Measurements from ENCODE around the gene SMG6. TPM values are rescaled to one million over a fixed set of nuclear protein-coding genes. Genes with fewer than 3 reads are reported as not detected.
A peak's percentile ranks its signal among the peaks of the same experiment; 100 is the strongest.

Gene SMG6
- total and polyA plus RNA-seq, 8 donors, result 17.0 to 102 (median 24.4) TPM

DNA sequence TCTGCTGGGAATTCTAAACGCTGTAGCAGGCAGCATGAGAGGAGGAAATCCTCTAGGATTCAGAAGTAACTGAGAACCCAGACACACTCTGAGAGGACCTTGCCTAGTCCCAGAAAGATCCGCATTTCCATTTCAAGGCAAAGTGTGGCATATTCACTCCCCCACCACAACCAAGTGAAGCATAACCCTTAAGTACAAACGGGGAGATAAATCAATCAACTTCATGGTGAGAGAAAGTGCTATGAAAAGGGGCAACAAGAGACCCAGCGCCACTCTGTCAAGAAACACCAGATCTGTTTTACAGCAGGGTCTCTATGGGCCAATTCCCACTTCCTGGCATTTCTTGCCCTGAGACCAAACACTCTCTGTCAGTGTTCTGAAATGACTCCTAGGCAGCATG lies 68.3 kb downstream of the SMG6 start:
- Histone ChIP-seq H3K9me3 (no peaks in the 10 kb centered on the region), H3K4me3 (no peak overlapping the region), H3K4me1 (peaks cover 26 to 76% (median 51%) of the 10 kb centered on the region in 4 donors), H3K27ac (peak overlapping the region in 4 of 5 donors; percentile 66 to 82 (median 78)), H3K27me3 (no peaks in the 10 kb centered on the region), H3K36me3 (peaks cover 6 to 42% (median 29%) of the 10 kb centered on the region in 4 donors)
- intact Hi-C loops (cut with DNase I; ENCODE audit: low total_unique reads), result no loop called here
- 80 to 87% (median 83%) methylated on average over 4 of the region's 4 CpGs for WGBS, 5 donors
- no peak for DNase-seq
- no peak for TF ChIP-seq EP300 (IDR thresholded peaks at IDR 0.05)
- TF ChIP-seq POLR2AphosphoS5 (IDR thresholded peaks at IDR 0.05), result no peak
- TF ChIP-seq, protein P1, sequence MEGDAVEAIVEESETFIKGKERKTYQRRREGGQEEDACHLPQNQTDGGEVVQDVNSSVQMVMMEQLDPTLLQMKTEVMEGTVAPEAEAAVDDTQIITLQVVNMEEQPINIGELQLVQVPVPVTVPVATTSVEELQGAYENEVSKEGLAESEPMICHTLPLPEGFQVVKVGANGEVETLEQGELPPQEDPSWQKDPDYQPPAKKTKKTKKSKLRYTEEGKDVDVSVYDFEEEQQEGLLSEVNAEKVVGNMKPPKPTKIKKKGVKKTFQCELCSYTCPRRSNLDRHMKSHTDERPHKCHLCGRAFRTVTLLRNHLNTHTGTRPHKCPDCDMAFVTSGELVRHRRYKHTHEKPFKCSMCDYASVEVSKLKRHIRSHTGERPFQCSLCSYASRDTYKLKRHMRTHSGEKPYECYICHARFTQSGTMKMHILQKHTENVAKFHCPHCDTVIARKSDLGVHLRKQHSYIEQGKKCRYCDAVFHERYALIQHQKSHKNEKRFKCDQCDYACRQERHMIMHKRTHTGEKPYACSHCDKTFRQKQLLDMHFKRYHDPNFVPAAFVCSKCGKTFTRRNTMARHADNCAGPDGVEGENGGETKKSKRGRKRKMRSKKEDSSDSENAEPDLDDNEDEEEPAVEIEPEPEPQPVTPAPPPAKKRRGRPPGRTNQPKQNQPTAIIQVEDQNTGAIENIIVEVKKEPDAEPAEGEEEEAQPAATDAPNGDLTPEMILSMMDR (IDR thresholded peaks at IDR 0.05), result no peak
- TF ChIP-seq POLR2A (IDR thresholded peaks at IDR 0.05), result no peak

GRCh38 chr17:2233441-2233947 lies 70.1 kb downstream of the SMG6 start:
- Histone ChIP-seq H3K4me1 (peaks cover 26 to 62% (median 46%) of the 10 kb centered on the region in 4 donors), H3K27ac (peak overlapping the region in 4 of 5 donors; percentile 65 to 82 (median 78)), H3K9me3 (no peaks in the 10 kb centered on the region), H3K4me3 (no peak overlapping the region), H3K27me3 (no peaks in the 10 kb centered on the region), H3K36me3 (peaks cover 6 to 49% (median 32%) of the 10 kb centered on the region in 4 donors)
- TF ChIP-seq EP300 (IDR thresholded peaks at IDR 0.05) (no peak), POLR2A (IDR thresholded peaks at IDR 0.05) (no peak), POLR2AphosphoS5 (IDR thresholded peaks at IDR 0.05) (peak in 1 of 3 donors; percentile 6)
- TF ChIP-seq, protein P1 (IDR thresholded peaks at IDR 0.05), result no peak
- DNase-seq, result no peak
- 64 to 81% (median 76%) methylated on average over 8 of the region's 8 CpGs for WGBS, 5 donors
- intact Hi-C loops (cut with DNase I; ENCODE audit: low total_unique reads), result no loop called here

- TF ChIP-seq POLR2A (IDR thresholded peaks at IDR 0.05) (no peak), EP300 (IDR thresholded peaks at IDR 0.05) (no peak), POLR2AphosphoS5 (IDR thresholded peaks at IDR 0.05) (peak in 1 of 3 donors; percentile 29)
- TF ChIP-seq, protein P1 (IDR thresholded peaks at IDR 0.05), result no peak
- peaks cover 18 to 49% (median 36%) of the 10 kb centered on the region in 4 donors for H3K4me1 ChIP-seq
- intact Hi-C loops (cut with DNase I; ENCODE audit: low total_unique reads), result no loop called here
- WGBS, 5 donors, result 41 to 58% (median 51%) methylated on average over 9 of the region's 9 CpGs
- H3K4me3 ChIP-seq, result no peak overlapping the region
- H3K27me3 ChIP-seq, result no peaks in the 10 kb centered on the region
- peak overlapping the region; percentile 11 to 82 (median 78) for H3K27ac ChIP-seq
- H3K9me3 ChIP-seq, result no peaks in the 10 kb centered on the region
- H3K36me3 ChIP-seq, result peaks cover 6 to 49% (median 29%) of the 10 kb centered on the region in 4 donors
- DNase-seq, result no peak
Observed at GRCh38 chr17:2232244-2232638, 71.3 kb downstream of the SMG6 start.

GRCh38 chr17:2230877-2231276 lies 72.7 kb downstream of the SMG6 start:
- H3K4me1 ChIP-seq, result peaks cover 13 to 36% (median 30%) of the 10 kb centered on the region in 4 donors
- 63 to 81% (median 69%) methylated on average over 6 of the region's 6 CpGs for WGBS, 5 donors
- peak overlapping the region in 4 of 5 donors; percentile 65 to 82 (median 78) for H3K27ac ChIP-seq
- no peak overlapping the region for H3K4me3 ChIP-seq
- TF ChIP-seq EP300 (IDR thresholded peaks at IDR 0.05) (no peak), POLR2AphosphoS5 (IDR thresholded peaks at IDR 0.05) (peak in 1 of 3 donors; percentile 34)
- intact Hi-C loops (cut with DNase I; ENCODE audit: low total_unique reads), result no loop called here
- no peaks in the 10 kb centered on the region for H3K27me3 ChIP-seq
- H3K36me3 ChIP-seq, result peaks cover 6 to 55% (median 30%) of the 10 kb centered on the region in 4 donors
- no peak for DNase-seq
- no peaks in the 10 kb centered on the region for H3K9me3 ChIP-seq
